GM23248 (cell line): ENCODE data around the gene CLEC16A. TPM values are rescaled to one million over a fixed set of nuclear protein-coding genes. Genes with fewer than 3 reads are reported as not detected.

Experiments
- DNase-seq: peaks from one replicate; pipeline ENCODE4 v3.0.0-alpha.2; 2015
- H2AFZ ChIP-seq: fragments of 200-600 bp; sonication (generic); 2 replicates; pipeline ENCODE4 v1.6.1; 2016; ENCODE audit warnings: antibody characterized with exemption
- H3F3A ChIP-seq: fragments of 200-600 bp; sonication (generic); 2 replicates; pipeline ENCODE4 v1.6.1; 2016; ENCODE audit warnings: mild to moderate bottlenecking, antibody characterized with exemption, mixed run types; ENCODE audit not compliant: insufficient read depth
- H3K27ac ChIP-seq: fragments of 200-600 bp; sonication (generic); 2 replicates; pipeline ENCODE4 v1.5.1; 2016; ENCODE audit warnings: mild to moderate bottlenecking
- H3K27me3 ChIP-seq: fragments of 200-600 bp; sonication (generic); replicated peaks from 2 replicates; pipeline ENCODE4 v1.6.1; 2016; ENCODE audit warnings: mild to moderate bottlenecking; ENCODE audit not compliant: insufficient read depth
- H3K36me3 ChIP-seq: fragments of 200-600 bp; sonication (generic); 2 replicates; pipeline ENCODE4 v1.6.1; 2016; ENCODE audit warnings: low read depth, mild to moderate bottlenecking
- H3K4me1 ChIP-seq: fragments of 200-600 bp; sonication (generic); 2 replicates; pipeline ENCODE4 v1.6.1; 2016; ENCODE audit warnings: mild to moderate bottlenecking; ENCODE audit not compliant: insufficient read depth
- H3K4me2 ChIP-seq: fragments of 200-600 bp; sonication (generic); one replicate; pipeline ENCODE4 v1.6.1; 2016; ENCODE audit warnings: mild to moderate bottlenecking; ENCODE audit not compliant: unreplicated experiment
- H3K4me3 ChIP-seq: fragments of 200-600 bp; sonication (generic); 2 replicates; pipeline ENCODE4 v1.5.1; 2016; ENCODE audit warnings: mild to moderate bottlenecking
- H3K79me2 ChIP-seq: fragments of 200-600 bp; sonication (generic); 2 replicates; pipeline ENCODE4 v1.6.1; 2016; ENCODE audit warnings: mild to moderate bottlenecking; ENCODE audit not compliant: insufficient read depth
- H3K9ac ChIP-seq: fragments of 200-600 bp; sonication (generic); 2 replicates; pipeline ENCODE4 v1.6.1; 2016; ENCODE audit warnings: mild to moderate bottlenecking
- H3K9me2 ChIP-seq: fragments of 200-600 bp; sonication (generic); 2 replicates; pipeline ENCODE4 v1.6.1; 2016; ENCODE audit warnings: mixed run types, mild to moderate bottlenecking, moderate library complexity; ENCODE audit not compliant: insufficient read depth
- H3K9me3 ChIP-seq: fragments of 200-600 bp; sonication (generic); one replicate; pipeline ENCODE4 v1.6.1; 2017; ENCODE audit warnings: low read depth
- H4K20me1 ChIP-seq: fragments of 200-600 bp; sonication (generic); 2 replicates; pipeline ENCODE4 v1.6.0; 2016; ENCODE audit not compliant: insufficient read depth
- EZH2 ChIP-seq: fragments of 200-600 bp; sonication (generic); IDR thresholded peaks from 2 replicates; pipeline ENCODE4 v1.6.1; 2018; ENCODE audit warnings: antibody characterized with exemption, mild to moderate bottlenecking; ENCODE audit not compliant: insufficient read depth, poor library complexity, severe bottlenecking
- EZH2phosphoT487 ChIP-seq: fragments of 200-600 bp; sonication (generic); IDR thresholded peaks from 2 replicates; pipeline ENCODE4 v1.6.1; 2018; ENCODE audit warnings: antibody characterized with exemption, moderate library complexity, mild to moderate bottlenecking, low read depth; ENCODE audit not compliant: insufficient read depth
- WGBS, 2 experiments: methylation state at CpG; one replicate each; pipeline ENCODE4 v1.1.6; 2015 to 2017; ENCODE audit warnings: low lambda C conversion rate in 2 of 2, low coverage in 1 of 2; ENCODE audit errors: missing lambda C conversion rate in 2 of 2; 5-methylcytosine and 5-hydroxymethylcytosine counted together
- in situ Hi-C: fragments of 300-500 bp; cut with MboI; formaldehyde crosslinking; loops from 2 replicates; pipeline ENCODE4 v1.15.0; 2020
- polyA plus RNA-seq: library from polyadenylated mRNA; unstranded; fragments of >200 nt; fragmentation: Nextera tagmentation; extraction: Ambion mirVana; gene quantifications from 2 replicates; pipeline ENCODE4 v1.2.1, GENCODE V29; 2016
- total RNA-seq: library from RNA; depleted of rRNA; stranded (reverse); fragments of >200 nt; shearing (Covaris generic); gene quantifications from 2 replicates; pipeline ENCODE4 v1.2.3, GENCODE V29; 2014

The CLEC16A gene
- total and polyA plus RNA-seq, 2 experiments from 2014 or later: 13.2 to 21.4 TPM

GRCh38 chr16:10954903-10955302, 10.5 kb downstream of the CLEC16A start:
- WGBS, 2 experiments: 86 to 87% methylated on average over 7 of the region's 7 CpGs
- no peaks in the 10 kb centered on the region for H3K9me3 ChIP-seq
- peaks cover 12% of the 10 kb centered on the region for H3F3A ChIP-seq
- TF ChIP-seq EZH2 (no peak), EZH2phosphoT487 (no peak)
- H3K9ac ChIP-seq: no peak overlapping the region
- H4K20me1 ChIP-seq: no peaks in the 10 kb centered on the region
- in situ Hi-C loops: loop anchor here (25.0 kb wide), 1 partner anchor 732 kb away; no protein-coding TSS in a partner anchor
- no peaks in the 10 kb centered on the region for H3K36me3 ChIP-seq
- no peaks in the 10 kb centered on the region for H3K27me3 ChIP-seq
- H3K9me2 ChIP-seq: no peaks in the 10 kb centered on the region
- no peak overlapping the region for H3K27ac ChIP-seq
- peaks cover 71% of the 10 kb centered on the region for H3K79me2 ChIP-seq
- no peak overlapping the region for H2AFZ ChIP-seq
- no peak overlapping the region for H3K4me2 ChIP-seq
- no peak for DNase-seq
- peaks cover 25% of the 10 kb centered on the region for H3K4me1 ChIP-seq
- H3K4me3 ChIP-seq: no peak overlapping the region

DNA sequence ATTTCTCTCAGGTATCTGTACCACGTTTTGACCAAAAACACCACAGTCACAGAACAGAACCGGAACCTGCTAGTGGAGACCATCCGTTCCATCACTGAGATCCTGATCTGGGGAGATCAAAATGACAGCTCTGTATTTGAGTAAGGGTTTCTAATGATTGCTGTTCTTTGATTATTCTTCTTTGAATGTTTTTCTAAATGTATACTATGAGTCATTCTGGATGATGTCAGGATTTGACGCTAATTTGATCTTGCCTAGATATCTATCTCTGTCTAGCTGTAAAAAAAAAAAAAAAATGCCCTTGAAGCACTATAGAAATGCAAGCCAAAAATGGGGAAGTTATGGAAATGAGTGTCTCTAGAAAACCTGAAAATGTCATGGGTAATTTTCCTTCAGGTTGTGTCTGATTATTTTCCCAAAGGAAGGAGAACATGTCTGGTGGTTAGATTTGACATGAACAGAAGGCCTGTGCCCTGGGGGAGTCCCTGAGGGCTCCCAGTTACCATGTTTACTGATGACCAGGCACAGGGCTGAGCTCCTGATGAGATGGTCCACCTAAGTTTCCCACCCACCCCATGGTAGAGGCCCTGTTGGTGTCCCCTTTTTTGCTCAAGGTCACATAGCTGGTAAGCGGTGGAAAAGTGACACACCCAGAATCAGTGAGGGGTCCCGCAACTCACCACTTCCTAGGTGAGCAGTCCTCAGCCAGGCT, 13.6 kb downstream of the CLEC16A start:
- in situ Hi-C loops: loop anchor here (25.0 kb wide), 1 partner anchor 729 kb away; no protein-coding TSS in a partner anchor
- Histone ChIP-seq H3K27me3 (no peaks in the 10 kb centered on the region), H2AFZ (no peak overlapping the region), H3K9ac (no peak overlapping the region), H4K20me1 (no peaks in the 10 kb centered on the region), H3K4me1 (peaks cover 29% of the 10 kb centered on the region), H3F3A (peaks cover 32% of the 10 kb centered on the region), H3K4me3 (no peak overlapping the region), H3K36me3 (no peaks in the 10 kb centered on the region), H3K27ac (no peak overlapping the region), H3K9me2 (no peaks in the 10 kb centered on the region), H3K4me2 (no peak overlapping the region), H3K9me3 (no peaks in the 10 kb centered on the region), H3K79me2 (peaks cover 47% of the 10 kb centered on the region)
- 78 to 80% methylated on average over 6 of the region's 6 CpGs for WGBS, 2 experiments
- TF ChIP-seq EZH2phosphoT487 (no peak), EZH2 (no peak)
- DNase-seq: peak; percentile 44

- peaks cover 30% of the 10 kb centered on the region for H3K4me1 ChIP-seq
- H3K9me2 ChIP-seq: no peaks in the 10 kb centered on the region
- H3K9ac ChIP-seq: no peak overlapping the region
- peaks cover 32% of the 10 kb centered on the region for H3F3A ChIP-seq
- no peak overlapping the region for H3K4me2 ChIP-seq
- H3K79me2 ChIP-seq: peaks cover 38% of the 10 kb centered on the region
- no peaks in the 10 kb centered on the region for H4K20me1 ChIP-seq
- 93 to 98% methylated on average over 5 of the region's 5 CpGs for WGBS, 2 experiments
- no peaks in the 10 kb centered on the region for H3K36me3 ChIP-seq
- H3K27me3 ChIP-seq: no peaks in the 10 kb centered on the region
- no peak overlapping the region for H2AFZ ChIP-seq
- no peaks in the 10 kb centered on the region for H3K9me3 ChIP-seq
- no peak for DNase-seq
- TF ChIP-seq EZH2: no peak
- no peak for TF ChIP-seq EZH2phosphoT487
- H3K4me3 ChIP-seq: no peak overlapping the region
- no peak overlapping the region for H3K27ac ChIP-seq
- in situ Hi-C loops: loop anchor here (25.0 kb wide), 1 partner anchor 728 kb away; no protein-coding TSS in a partner anchor
Observed at GRCh38 chr16:10959161-10959560, 14.8 kb downstream of the CLEC16A start.

GRCh38 chr16:10961231-10961630, 16.9 kb downstream of the CLEC16A start:
- in situ Hi-C loops: loop anchor here (10.0 to 25.0 kb wide), 3 partner anchors 294 to 726 kb away; partner anchors contain the start of gene SOCS1
- H4K20me1 ChIP-seq: no peaks in the 10 kb centered on the region
- H3K9me2 ChIP-seq: no peaks in the 10 kb centered on the region
- no peaks in the 10 kb centered on the region for H3K9me3 ChIP-seq
- no peaks in the 10 kb centered on the region for H3K27me3 ChIP-seq
- DNase-seq: peak; percentile 97
- peak overlapping the region; percentile 72 for H3K9ac ChIP-seq
- peak overlapping the region; percentile 71 for H3K4me2 ChIP-seq
- no peaks in the 10 kb centered on the region for H3K36me3 ChIP-seq
- peak overlapping the region; percentile 49 for H3K4me3 ChIP-seq
- H3K79me2 ChIP-seq: peaks cover 20% of the 10 kb centered on the region; the same call in 1 of the 2 replicates
- peak overlapping the region; percentile 86 for H3K27ac ChIP-seq
- H3K4me1 ChIP-seq: peaks cover 34% of the 10 kb centered on the region
- H2AFZ ChIP-seq: peak overlapping the region; percentile 18; the same call in 1 of the 2 replicates
- whole genome bisulfite sequencing, 2 experiments: 10 to 15% methylated on average over 7 of the region's 7 CpGs
- peaks cover 32% of the 10 kb centered on the region for H3F3A ChIP-seq
- TF ChIP-seq EZH2phosphoT487: no peak
